Ureter (tissue), 1 donor: ENCODE measurements around the gene IQGAP2. TPM values are rescaled to one million over a fixed set of nuclear protein-coding genes. Genes with fewer than 3 reads are reported as not detected.
"Not testable (repeated sequence)": the region's sequence is repeated elsewhere in the genome, so short reads cannot be mapped to it uniquely, and the experiment has no call there.

Source experiments
- DNase-seq: peaks from one replicate; pipeline ENCODE4 v3.0.0-alpha.2; 2020; ENCODE audit warnings: low spot score
- total RNA-seq: library from RNA; stranded (reverse); gene quantifications from one replicate; pipeline ENCODE4 v1.2.4, GENCODE V29; 2023
- donor health status: DM: yes; HTN: yes; CAD: no.

IQGAP2 gene
- total RNA-seq, 1 donor from 2014 or later: 9.7 TPM

DNA sequence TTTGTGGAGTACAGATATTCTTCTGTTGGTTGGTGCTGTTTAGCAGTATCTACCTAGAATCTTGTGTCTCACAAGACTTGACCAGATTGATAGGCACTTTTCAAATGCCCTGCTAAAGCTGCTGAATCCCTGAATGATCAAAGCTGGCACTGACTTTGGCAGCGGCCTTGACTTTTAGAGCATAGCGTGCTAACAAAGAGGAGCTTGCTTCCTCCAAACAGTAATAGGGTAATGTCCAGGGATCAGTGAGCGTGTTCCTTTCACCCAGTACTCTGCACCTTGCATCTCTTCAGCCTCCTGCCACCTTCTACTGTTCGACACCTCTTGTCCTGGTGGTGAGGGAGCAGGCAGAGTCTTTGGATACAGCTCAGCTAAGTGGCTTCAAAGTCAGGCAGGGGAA is 100.8 kb downstream of the IQGAP2 start:
- no peak for DNase-seq

DNA sequence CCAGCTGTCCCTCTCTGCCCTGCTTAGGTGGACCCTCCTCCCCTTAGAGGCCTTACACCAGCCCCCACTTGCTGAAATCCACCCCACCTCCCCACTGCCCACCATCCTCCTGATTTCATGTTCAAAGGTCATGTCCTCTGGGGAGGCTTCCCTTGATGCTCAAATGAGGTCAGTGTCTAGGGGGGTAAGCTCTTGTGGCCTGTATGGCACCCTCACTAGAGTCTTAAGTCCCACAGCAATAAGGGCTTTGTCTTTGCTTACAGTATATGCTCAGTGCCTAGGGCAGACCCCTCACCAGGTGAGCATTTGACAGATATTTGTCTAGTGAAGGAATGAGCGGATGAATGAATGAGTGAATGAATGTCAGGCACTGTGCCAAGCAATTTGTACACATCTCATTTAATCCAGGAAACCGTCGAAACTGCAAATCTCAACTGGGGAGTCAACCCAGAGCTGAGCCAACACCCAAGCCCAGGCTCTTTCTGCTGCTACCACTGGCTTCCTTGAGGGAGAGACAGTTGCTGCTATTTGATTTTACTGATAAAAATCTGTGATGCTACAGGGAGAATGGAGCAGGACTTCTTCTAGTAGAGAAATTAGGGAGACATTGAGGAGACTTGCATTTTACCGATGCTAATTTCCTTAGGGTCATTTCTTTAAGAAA is 101.9 kb downstream of the IQGAP2 start:
- no peak for DNase-seq

DNA sequence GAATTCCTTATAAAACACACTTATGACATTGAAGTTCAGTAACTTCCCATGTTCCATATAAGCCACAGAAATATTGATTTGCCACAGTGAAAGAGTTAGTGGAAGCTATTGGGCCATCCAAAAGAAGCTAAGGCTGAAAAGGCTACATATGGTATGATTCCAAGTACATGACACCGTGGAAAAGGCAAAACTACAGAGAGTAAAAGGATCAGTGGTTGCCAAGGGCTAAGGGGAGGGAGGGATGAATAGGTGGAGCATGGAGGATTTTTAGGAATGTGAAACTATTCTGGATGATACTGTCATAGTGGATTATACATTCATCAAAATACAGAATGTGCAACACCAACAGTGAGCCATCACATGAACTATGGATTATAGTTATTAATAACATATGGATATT is 110.4 kb downstream of the IQGAP2 start:
- DNase-seq: no peak

DNA sequence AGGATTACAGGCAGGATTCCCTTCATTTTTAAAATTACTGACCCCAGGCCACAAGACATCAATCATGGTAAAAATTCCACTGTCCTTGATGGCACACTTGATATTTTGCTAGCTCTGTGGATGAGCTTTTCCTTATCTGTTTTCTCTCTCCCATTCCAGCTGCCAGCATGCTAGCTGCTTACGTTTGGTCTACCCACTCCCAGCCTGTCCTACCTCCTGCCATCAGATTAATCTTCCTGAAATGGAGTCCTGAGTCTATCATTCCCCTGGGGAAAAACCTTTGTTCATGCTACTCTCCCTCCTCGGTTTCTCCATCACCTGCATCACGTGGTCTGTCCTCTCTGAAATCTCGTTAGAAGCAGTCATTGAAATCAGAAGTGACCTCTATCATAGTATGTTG is 111.2 kb downstream of the IQGAP2 start:
- DNase-seq: no peak

DNA sequence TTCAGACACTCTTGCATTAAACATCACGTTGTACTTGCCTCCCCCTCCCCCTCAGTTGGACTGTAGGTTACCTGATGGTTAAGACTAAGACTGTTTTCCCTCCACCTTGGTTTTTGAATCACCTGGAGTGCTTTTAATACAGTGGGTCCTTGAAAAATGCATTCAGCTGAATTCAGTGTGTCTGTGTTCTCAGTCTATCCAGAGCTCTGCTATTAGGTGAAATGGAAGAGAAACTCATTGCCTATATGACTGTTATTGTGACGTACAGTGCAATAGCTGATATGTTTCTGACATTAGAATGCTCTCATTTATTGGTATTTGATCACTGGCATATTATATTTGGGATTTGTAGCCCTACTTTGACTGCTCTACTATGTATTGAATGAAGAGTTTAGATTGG is 111.6 kb downstream of the IQGAP2 start:
- no peak for DNase-seq

DNA sequence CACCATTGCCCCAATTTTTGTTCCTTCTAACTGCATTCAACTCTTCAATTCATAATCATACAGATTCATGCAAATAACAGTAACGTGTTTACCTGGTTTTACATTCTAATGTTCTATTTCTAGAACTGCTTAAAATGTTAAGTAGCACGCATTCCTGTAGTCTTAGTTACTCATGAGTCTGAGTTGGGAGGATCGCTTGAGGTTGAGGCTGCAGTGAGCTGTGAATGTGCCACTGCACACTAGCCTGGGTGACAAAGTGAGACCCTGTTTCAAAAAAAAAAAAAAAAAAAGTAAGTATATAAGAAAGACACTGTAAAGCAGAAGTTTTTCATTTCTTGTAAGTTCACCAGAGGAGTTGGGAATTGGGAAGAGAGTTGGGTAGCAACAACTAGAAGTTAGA is 114.2 kb downstream of the IQGAP2 start:
- no peak for DNase-seq

DNA sequence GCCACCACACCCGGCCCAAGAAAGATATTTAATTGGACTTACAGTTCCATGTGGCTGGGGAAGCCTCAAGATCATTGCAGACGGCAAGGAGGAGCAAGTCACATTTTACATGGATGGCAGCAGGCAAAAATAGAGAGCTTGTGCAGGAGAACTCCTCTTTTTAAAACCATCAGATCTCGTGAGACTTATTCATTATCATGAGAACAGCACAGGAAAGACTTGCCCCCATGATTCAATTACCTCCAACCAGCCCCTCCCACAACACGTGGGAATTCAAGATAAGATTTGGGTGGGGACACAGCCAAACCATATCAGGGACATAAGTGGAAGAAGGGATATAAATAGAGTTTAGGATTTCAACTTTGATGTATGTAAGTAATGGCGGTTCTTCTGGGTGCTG is 115.2 kb downstream of the IQGAP2 start:
- DNase-seq: not testable (repeated sequence)

DNA sequence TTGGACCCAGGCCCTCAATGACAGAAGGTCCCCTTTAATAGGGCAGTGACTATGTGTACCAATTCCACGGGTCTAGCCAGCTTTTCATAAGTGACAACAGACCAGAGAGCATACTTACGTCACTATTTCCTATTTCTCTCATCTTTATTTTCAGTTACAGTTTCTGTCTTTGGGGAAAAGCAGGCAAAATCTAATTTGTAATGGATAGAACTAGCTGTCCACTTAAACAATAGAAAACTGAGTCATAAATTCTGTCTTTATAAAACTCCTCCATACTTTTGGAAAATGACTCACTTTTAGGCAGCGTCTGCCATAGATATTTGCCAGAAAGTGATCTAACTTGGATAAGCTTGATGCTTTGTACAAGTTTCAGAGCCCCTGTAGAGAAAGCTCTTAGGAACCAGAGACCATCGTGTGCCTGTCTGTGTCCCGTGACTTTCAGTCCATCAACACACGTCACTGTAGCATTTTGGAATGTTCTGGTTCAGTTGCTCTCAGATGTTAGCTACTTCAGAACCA is 118.2 kb downstream of the IQGAP2 start:
- DNase-seq: no peak

DNA sequence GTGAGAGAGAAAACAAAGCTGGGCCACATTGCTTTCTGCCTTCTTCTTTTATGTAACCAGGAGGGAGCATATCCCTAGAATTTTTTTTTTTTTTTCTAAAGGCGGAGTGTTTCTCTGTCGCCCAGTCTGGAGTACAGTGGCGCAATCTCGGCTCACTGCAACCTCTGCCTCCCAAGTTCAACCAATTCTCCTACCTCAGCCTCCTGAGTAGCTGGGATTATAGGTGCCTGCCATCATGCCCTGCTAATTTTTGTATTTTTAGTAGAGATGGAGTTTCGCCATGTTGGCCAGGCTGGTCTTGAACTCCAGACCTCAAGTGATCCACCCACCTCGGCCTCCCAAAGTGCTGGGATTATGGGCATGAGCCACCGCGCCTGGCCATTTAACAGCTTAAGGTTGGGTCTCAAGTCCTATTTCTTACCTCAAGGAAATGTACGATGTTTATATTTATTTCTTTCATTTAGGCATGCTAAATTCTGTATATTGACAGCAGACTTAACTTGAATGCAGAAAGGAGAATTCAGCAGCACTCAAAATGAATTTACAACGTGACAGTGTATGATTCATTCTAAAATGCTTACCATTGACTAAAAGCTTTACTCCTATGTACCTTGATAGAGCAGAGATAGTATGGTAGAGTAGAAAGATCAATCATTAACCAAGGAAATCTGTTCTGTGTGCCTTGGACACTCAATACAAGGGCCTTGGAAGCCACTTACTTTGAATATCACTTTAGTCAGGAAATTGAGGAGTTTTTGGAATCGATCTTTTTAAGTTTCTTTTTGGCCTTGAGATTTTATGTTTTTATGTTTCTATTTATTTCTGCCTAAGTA is 119.2 kb downstream of the IQGAP2 start:
- no peak for DNase-seq

DNA sequence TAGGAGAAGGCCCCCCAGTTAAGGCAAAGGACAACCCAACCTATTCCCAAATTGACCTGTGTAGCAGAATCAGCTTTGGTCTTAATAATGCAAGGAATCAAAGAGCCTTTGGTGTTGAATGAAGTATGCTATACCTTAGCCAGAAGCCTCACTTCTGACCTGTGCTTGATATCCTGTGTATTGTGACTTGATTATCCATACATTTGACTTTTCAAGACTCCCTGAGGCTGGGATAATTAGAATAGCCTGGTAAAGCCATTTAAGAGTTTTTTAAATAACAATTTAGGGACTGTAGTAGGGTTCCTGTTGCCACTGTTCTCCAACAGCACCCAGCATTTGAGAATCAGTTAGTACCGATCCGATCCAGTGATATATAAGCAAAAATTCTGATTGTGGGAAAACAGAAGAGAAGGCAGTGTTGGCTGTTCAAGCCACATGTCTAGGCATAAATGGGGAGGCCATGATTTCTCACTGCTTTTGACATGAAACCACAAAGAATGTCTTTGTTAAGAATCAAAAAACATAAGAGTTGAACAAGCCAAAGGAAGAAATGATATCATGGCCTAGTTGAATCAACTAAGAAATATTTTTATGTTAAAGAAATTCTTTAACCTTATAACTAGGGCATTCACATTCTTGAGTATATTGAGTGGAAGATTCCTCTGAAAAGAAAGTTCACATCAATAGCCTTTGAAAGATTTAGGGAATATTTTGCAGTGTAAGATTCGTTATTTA is 121.2 kb downstream of the IQGAP2 start:
- DNase-seq: no peak

DNA sequence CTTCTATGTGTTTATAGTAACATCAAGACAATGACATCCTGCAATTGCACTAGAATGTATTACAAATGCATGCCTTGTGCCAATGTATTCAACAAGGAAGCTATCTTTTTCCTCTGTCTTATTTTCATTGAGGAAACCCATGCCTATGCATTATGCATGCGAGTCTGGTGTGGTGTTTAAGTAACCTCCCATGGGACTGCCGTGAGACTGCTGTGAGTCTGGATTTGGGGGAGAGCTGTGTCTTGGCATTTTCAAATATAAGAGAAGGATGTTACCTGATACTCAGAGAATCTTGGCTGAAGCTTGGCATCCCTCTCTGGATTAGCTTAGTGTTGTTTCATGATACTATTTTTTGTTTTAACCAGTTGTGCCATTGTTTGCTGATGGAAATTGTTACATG is 121.8 kb downstream of the IQGAP2 start:
- no peak for DNase-seq

DNA sequence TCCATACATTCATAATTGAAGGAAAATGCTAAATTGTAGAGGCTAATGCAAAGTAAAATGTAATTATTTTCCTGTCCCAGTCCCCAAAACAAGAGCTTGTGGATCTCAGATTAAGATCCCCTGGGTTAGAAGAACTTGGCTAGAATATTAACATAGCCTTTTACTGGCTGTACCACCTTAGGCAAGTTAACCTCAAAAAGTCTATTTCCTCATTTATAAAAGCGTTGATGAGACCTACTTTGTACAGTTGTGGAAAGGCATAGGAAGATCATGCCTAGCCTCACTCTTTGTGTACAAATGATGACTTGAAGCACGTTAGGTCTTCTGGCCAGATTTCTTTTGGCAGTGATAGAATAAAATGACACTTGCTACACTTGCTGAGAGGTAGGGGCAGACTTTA is 122.9 kb downstream of the IQGAP2 start:
- no peak for DNase-seq

DNA sequence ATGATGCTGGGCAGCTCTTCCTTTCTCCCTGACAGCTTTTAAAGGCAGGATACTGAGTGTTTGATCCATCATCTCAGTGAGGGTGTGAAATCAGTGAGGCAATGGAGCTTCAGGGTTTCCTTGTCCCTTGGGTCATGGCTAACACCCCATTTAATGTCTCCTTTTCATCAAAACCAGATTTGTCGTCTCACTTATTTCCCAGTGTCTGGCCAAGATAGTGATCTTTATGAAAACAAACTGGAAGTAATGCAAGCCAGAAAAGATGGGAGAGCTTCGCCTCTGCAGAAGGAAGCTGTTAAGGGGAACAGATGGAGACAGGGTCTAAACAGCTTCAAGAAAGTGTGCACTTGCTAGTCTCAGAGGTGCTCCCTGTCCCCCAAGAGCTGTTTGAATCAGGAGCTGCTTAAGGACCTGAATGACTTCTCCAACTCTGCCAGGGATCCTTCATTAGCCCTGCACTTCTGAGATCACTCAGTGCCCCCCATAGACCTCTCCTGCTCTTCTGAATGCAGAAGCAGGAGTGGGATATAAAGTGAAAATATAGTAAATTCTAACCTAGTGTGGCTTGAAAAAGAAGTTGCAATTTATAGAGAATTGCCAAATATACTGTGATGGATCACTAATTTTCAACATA is 124.0 kb downstream of the IQGAP2 start:
- DNase-seq: no peak

DNA sequence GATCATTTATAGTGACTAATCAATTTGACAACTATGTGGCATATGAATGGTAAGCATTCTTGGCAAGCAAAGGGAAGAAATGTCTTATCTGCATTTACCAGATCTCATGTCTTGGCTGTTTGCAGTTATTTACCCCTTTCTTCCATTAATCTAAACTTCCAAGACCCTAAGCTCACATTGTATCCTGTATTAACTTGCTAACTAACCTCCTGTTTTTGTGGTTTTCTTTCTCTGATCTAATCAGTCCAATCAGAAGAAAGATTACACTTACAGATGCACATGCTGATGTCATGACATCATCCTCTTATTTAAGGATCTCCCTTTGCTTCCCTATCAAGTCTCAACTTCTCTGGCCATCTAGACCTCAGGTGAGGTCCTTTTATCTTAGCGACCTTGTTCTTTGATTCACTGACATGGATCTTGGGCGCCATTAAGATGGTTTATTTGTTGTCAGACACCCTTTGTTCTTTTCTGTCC is 124.6 kb downstream of the IQGAP2 start:
- DNase-seq: no peak

DNA sequence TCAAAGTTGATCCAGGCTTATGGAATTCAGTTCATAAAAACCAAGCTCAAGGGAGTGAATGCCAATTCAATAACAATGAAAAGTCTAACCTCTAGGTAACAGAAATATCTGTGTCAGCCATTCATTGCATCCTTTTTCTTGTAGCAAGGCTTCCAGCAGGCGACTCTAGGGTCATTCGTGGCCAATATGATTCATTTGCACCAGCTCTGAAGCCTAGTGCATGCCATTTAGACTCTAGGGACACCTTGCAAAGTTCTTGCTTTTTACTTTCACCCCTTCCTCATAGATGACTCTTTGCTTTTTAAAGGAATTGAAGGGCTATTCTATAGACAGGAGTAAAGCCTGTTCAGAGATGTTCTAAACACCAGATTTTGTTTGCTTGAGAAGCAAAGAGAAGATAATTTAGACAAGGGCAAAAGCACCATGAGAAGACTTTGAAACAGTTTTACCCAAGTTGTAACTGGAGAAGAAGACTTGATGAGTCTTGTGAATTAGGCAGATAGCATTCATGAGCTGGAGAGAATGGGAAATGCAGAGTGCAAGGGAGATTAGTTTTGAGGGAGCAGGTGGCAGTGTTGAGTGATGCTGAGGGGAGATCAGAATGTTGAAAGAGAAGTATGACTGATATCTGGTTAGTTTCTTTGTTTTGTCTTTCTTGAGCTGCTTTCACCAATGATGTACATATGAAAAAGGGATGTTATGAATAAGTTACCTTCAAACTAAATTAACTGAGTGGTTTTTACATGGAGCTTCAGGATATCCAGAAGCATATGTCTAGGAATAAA is 125.7 kb downstream of the IQGAP2 start:
- DNase-seq: no peak

DNA sequence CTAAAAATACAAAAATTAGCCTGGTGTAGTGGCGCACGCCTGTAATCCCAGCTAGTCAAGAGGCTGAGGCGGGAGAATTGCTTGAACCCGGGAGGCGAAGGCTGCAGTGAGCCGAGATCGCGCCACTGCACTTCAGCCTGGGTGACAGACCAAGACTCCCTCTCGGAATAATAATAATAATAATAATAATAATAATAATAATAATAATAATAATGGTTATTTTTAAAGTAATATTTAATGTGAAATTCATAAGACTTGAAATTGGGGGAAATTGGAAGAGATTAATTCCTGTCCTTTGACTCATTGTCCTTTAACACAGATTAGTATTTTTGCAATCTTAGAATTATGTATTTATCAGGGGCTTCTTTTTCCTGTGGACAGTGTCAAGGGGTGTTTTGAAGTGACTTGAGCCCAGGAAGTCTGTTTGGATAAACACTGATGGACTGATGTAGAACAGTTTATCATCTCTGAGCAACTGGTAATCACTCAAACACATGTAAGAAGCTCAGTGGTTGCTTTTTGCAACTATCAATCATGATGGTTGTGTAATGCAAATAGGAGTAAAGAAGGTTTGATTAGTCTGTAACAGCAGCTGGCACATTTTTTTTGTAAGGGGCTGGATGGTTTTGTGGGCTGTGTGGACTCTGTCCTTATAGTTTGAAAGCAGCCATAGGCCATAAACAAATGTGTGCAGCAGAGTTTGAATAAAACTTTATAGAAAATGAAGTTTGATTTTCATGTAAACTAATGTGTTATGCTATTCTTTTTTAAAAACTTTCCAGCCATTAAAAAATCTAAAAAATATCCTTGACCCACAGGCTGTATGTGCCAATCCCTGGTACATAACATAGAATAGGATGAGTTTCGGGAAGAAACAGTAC is 126.6 kb downstream of the IQGAP2 start:
- no peak for DNase-seq

DNA sequence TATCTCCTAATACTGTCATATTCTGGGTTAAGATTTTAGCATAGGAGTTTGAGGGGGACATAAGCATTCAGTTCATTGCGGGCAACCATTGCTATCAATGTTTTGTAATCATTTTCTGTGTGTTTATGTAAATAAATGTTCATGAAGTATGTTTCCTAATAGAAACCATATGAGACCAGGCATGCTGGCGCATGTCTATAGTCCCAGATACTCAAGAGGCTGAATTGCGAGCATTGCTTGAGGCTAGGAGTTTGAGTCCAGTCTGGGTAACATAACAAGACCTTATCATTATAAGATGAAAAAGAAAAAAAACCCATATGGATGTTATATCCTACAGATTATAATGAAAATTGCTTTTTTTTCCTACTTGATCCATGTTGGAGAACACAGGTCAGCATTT is 129.0 kb downstream of the IQGAP2 start:
- DNase-seq: no peak

DNA sequence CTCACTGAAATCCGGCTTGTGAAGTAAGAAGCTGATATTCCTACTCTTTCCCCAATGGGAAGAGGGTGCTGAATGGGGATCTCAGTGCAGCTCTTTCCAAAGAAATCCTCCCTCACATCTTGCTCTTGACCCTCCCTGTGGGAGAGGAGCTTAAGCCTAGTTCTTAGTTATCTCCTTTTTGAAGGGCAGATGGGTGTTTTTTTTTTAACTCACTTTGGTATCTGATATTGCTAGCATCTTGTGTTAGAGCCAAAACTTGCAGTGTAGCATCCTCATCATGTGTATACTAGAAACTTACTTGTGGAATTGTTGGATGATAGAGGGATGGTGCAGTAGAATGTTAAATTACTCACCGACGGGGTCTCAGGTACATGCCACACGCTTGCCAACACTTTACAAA is 129.9 kb downstream of the IQGAP2 start:
- no peak for DNase-seq

DNA sequence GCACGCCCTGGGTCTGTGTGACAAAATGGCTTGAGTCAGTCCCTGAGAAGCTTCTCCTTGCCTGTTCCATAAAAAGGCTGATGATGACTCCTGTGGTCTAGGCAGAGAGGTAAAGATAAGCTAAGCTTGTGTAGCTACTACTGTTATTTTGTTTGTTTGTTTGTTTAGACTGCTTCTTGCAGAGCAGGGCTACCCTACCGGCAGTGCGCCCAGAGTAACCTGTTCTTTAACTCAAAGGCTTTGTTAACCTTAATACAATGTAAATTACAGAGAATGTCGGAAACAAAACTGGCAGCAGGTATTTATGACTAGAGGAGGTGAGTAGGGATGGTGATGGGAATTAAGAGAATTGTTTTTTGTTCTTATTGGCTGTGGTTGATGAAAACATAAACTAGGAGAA is 132.5 kb downstream of the IQGAP2 start:
- no peak for DNase-seq

DNA sequence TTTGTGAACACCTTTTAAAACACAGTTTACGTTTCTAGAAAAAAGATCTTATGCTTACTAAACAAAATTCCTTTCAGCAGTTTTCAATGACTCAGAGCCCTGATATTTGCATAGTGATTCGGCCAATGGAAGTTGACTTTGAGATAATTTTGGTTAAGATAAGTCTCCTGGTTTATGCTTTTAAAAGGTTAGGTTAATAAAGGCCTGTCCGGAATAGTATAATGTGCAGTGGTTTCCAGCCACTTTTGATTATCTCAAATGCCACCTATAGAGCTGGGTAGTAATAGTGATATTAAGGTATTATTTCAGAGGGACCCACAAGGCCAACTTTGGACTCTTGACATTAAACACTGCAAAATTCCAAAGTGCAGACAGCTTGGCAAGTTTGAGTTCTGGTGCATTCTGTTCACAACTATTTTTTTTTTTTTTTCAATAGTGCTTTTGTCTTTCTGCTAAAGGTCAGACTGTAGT is 134.0 kb downstream of the IQGAP2 start:
- no peak for DNase-seq
